Panc1 (cell line): ENCODE measurements around the gene WIF1. TPM values are rescaled to one million over a fixed set of nuclear protein-coding genes. Genes with fewer than 3 reads are reported as not detected.

Source experiments
- ATAC-seq: fragments of 200-7000 bp; cut with Tn5 transposase; 2 replicates; pipeline ENCODE4 v1.9.1; 2020; ENCODE audit warnings: mild to moderate bottlenecking, moderate library complexity
- BruUV-seq: library from RNA; stranded (reverse); fragments of 400-500 nt; replicated peaks from 2 replicates; lab custom pipeline; 2021; lab: Mats Ljungman, UMichigan
- CTCF ChIA-PET: fragments of 300-600 bp; sonication (Branson Sonifier 250); formaldehyde crosslinking; loops from one replicate; lab custom pipeline; 2022; ENCODE audit warnings: antibody characterized with exemption; lab: Charles Lee
- POLR2A ChIA-PET: fragments of 300-600 bp; sonication (Branson Sonifier 250); formaldehyde crosslinking; loops from one replicate; lab custom pipeline; 2022; ENCODE audit warnings: antibody characterized with exemption; lab: Charles Lee
- DNase-seq: peaks from one replicate; pipeline ENCODE4 v3.0.0-alpha.2; 2010; ENCODE audit warnings: low read depth, low spot score
- H3K27ac ChIP-seq: 2 replicates; pipeline ENCODE4 v1.5.1; 2011; ENCODE audit warnings: mild to moderate bottlenecking, low read length, inconsistent platforms
- H3K27me3 ChIP-seq: fragments of 200-500 bp; sonication (Bioruptor generic); 2 replicates; pipeline ENCODE4 v1.6.0; 2014; ENCODE audit warnings: low read length, inconsistent platforms; ENCODE audit not compliant: control insufficient read depth, insufficient read depth
- H3K36me3 ChIP-seq: fragments of 200-500 bp; sonication (Bioruptor generic); 2 replicates; pipeline ENCODE4 v1.5.1; 2014; ENCODE audit warnings: inconsistent platforms, mild to moderate bottlenecking, low read length, moderate library complexity; ENCODE audit not compliant: control insufficient read depth, insufficient read depth
- H3K4me1 ChIP-seq: 2 replicates; pipeline ENCODE4 v1.5.1; 2011; ENCODE audit warnings: inconsistent platforms, mild to moderate bottlenecking, low read length, moderate library complexity; ENCODE audit not compliant: control insufficient read depth, insufficient read depth
- H3K4me3 ChIP-seq, 2 experiments: 2 replicates each; pipeline ENCODE4 v1.5.1; 2011 to 2012; ENCODE audit warnings: low read depth in 2 of 2, low read length in 2 of 2, mild to moderate bottlenecking in 2 of 2, inconsistent platforms in 1 of 2, moderate library complexity in 1 of 2
- H3K9me3 ChIP-seq: fragments of 200-500 bp; sonication (Bioruptor generic); 2 replicates; pipeline ENCODE4 v1.5.1; 2014; ENCODE audit warnings: low read depth, mild to moderate bottlenecking, inconsistent platforms, low read length, moderate library complexity; ENCODE audit not compliant: control insufficient read depth, insufficient read depth
- POLR2AphosphoS5 ChIP-seq: IDR thresholded peaks from 2 replicates; pipeline ENCODE4 v1.6.1; 2012; ENCODE audit warnings: mild to moderate bottlenecking, low read depth, low read length, moderate library complexity
- SIN3A ChIP-seq: IDR thresholded peaks from 2 replicates; pipeline ENCODE4 v1.6.1; 2012; ENCODE audit warnings: low read depth, mild to moderate bottlenecking, low read length, moderate library complexity, borderline replicate concordance; ENCODE audit not compliant: insufficient read depth
- TCF7L2 ChIP-seq: IDR thresholded peaks from 2 replicates; pipeline ENCODE4 v1.6.1; 2011; ENCODE audit warnings: mild to moderate bottlenecking, low read depth, low read length, inconsistent platforms
- in situ Hi-C: cut with HindIII; loops from 2 replicates; pipeline ENCODE4 v1.10.0; 2016; ENCODE audit warnings: low sequenced_read_pairs, low pct_unique_long_range_greater_than_20kb
- intact Hi-C: fragments of 100-400 bp; cut with micrococcal nuclease; formaldehyde crosslinking; loops from one replicate; pipeline ENCODE4 v1.10.0; 2022; ENCODE audit not compliant: unreplicated experiment
- total RNA-seq: library from RNA; stranded (reverse); gene quantifications from one replicate; pipeline ENCODE4 v1.2.1, GENCODE V29; 2021; ENCODE audit not compliant: unreplicated experiment
- TF ChIP-seq, protein P1 (sequence below): fragments of 450-650 bp; IDR thresholded peaks from 2 replicates; pipeline ENCODE4 v1.5.1; 2017; ENCODE audit warnings: mild to moderate bottlenecking
- TF ChIP-seq, protein P2 (sequence below), 2 experiments: IDR thresholded peaks; 2 replicates each; pipeline ENCODE4 v1.6.1; 2011 to 2012; ENCODE audit warnings: low read depth in 2 of 2, control low read depth in 1 of 2, low read length in 1 of 2, mild to moderate bottlenecking in 1 of 2, moderate library complexity in 1 of 2; ENCODE audit not compliant: insufficient read depth in 1 of 2

Gene WIF1
- total RNA-seq, 1 experiment from 2014 or later: not detected

DNA sequence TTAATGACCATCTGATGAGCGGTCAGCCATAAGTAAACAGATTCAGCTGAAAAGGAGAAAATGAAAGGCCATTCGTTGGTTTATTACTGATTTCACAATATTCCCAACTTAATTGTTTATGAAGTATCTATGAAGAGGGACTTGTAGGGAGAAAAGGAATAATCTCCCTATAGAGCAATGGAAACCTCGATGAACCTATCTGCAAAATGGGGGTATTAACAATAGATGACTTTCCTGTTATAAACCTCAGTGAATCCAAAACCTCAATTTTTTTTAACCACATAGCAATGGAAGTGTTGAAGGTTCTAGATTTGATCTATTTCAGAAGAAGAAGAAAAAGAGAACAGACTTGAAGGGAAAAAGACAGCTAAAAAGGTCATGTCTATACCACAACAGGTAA lies 2.0 kb downstream of the WIF1 start:
- in situ Hi-C loops (no loop called here), intact Hi-C loops (no loop called here)
- ChIA-PET POLR2A (no interaction called here), CTCF (no interaction called here)
- H3K27me3 ChIP-seq: peaks cover 48% of the 10 kb centered on the region
- no peaks in the 10 kb centered on the region; the same call in 1 of the 2 replicates for H3K36me3 ChIP-seq
- no peaks in the 10 kb centered on the region for H3K9me3 ChIP-seq
- ATAC-seq (no peak), DNase-seq (no peak)
- TF ChIP-seq SIN3A: no peak
- no peak for TF ChIP-seq POLR2AphosphoS5
- TF ChIP-seq, protein P1, sequence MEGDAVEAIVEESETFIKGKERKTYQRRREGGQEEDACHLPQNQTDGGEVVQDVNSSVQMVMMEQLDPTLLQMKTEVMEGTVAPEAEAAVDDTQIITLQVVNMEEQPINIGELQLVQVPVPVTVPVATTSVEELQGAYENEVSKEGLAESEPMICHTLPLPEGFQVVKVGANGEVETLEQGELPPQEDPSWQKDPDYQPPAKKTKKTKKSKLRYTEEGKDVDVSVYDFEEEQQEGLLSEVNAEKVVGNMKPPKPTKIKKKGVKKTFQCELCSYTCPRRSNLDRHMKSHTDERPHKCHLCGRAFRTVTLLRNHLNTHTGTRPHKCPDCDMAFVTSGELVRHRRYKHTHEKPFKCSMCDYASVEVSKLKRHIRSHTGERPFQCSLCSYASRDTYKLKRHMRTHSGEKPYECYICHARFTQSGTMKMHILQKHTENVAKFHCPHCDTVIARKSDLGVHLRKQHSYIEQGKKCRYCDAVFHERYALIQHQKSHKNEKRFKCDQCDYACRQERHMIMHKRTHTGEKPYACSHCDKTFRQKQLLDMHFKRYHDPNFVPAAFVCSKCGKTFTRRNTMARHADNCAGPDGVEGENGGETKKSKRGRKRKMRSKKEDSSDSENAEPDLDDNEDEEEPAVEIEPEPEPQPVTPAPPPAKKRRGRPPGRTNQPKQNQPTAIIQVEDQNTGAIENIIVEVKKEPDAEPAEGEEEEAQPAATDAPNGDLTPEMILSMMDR: no peak
- TF ChIP-seq, protein P2, sequence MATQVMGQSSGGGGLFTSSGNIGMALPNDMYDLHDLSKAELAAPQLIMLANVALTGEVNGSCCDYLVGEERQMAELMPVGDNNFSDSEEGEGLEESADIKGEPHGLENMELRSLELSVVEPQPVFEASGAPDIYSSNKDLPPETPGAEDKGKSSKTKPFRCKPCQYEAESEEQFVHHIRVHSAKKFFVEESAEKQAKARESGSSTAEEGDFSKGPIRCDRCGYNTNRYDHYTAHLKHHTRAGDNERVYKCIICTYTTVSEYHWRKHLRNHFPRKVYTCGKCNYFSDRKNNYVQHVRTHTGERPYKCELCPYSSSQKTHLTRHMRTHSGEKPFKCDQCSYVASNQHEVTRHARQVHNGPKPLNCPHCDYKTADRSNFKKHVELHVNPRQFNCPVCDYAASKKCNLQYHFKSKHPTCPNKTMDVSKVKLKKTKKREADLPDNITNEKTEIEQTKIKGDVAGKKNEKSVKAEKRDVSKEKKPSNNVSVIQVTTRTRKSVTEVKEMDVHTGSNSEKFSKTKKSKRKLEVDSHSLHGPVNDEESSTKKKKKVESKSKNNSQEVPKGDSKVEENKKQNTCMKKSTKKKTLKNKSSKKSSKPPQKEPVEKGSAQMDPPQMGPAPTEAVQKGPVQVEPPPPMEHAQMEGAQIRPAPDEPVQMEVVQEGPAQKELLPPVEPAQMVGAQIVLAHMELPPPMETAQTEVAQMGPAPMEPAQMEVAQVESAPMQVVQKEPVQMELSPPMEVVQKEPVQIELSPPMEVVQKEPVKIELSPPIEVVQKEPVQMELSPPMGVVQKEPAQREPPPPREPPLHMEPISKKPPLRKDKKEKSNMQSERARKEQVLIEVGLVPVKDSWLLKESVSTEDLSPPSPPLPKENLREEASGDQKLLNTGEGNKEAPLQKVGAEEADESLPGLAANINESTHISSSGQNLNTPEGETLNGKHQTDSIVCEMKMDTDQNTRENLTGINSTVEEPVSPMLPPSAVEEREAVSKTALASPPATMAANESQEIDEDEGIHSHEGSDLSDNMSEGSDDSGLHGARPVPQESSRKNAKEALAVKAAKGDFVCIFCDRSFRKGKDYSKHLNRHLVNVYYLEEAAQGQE (IDR thresholded peaks at IDR 0.05; ENCODE audit: insufficient read depth in 1 of 2, low read depth in 2 of 2, low read length in 1 of 2): no peak
- TF ChIP-seq TCF7L2: no peak
- H3K27ac ChIP-seq: no peak overlapping the region
- no peaks in the 10 kb centered on the region for H3K4me1 ChIP-seq
- H3K4me3 ChIP-seq: no peak overlapping the region
- no TSS peak for BruUV-seq

DNA sequence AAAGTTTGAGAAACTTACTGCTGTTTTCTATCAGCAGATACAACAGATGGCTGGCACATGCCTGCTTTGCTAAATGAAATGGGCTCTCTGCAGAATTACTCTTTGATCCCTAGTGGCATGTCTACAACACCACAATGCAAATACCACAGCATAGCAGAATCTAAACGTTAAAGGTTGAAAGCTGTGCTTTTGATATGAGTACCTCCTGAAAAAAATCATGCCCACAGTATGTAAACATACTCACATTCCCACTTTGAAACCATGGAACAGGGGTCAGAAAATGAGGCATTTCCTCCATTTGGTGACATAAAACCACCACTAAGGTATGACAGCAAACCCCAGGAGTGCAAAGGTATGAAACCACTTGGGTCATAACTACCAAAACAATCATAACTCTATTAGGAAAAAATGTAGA lies 7.5 kb downstream of the WIF1 start:
- H3K36me3 ChIP-seq: no peaks in the 10 kb centered on the region
- DNase-seq: no peak
- intact Hi-C loops (no loop called here), in situ Hi-C loops (no loop called here)
- POLR2A ChIA-PET: no interaction called here
- H3K9me3 ChIP-seq: no peaks in the 10 kb centered on the region
- no peaks in the 10 kb centered on the region for H3K4me1 ChIP-seq
- BruUV-seq: no TSS peak
- TF ChIP-seq, protein P1: no peak
- TF ChIP-seq, protein P2 (IDR thresholded peaks at IDR 0.05; ENCODE audit: insufficient read depth in 1 of 2, low read depth in 2 of 2, low read length in 1 of 2): no peak
- no peak for TF ChIP-seq POLR2AphosphoS5
- TF ChIP-seq TCF7L2: no peak
- TF ChIP-seq SIN3A: no peak
- no peak overlapping the region for H3K4me3 ChIP-seq
- H3K27ac ChIP-seq: no peak overlapping the region
- peaks cover 28% of the 10 kb centered on the region for H3K27me3 ChIP-seq
- no peak for ATAC-seq
- CTCF ChIA-PET: no interaction called here
